HG03520 (cell line): ENCODE data around the gene TSHR.
"Not testable (repeated sequence)": the region's sequence is repeated elsewhere in the genome, so short reads cannot be mapped to it uniquely, and the experiment has no call there.

Experiments
- ATAC-seq: cut with Tn5 transposase; IDR thresholded peaks from one replicate; pipeline ENCODE4 v1.9.1; 2021; ENCODE audit warnings: mild to moderate bottlenecking, moderate library complexity; ENCODE audit not compliant: unreplicated experiment

TSHR gene

DNA sequence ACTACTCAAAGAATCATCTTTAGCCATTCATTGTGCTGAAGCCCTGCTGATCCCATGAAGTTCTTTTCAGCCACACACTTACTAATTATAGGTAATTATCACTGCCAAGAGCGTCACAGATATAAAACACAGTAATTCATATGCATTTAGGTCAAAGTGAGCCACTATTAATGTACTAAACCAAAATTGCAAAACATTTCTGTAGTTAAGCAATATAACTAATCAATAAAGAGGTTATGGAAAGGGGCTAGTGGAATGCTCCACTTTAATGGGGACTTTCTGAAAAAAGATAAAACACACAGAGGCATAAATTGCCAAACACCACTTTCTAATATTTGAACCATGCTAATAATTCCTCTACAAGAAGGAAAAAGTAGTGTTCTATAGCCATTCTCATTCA is 7.1 kb upstream of the TSHR start:
- no peak for ATAC-seq

DNA sequence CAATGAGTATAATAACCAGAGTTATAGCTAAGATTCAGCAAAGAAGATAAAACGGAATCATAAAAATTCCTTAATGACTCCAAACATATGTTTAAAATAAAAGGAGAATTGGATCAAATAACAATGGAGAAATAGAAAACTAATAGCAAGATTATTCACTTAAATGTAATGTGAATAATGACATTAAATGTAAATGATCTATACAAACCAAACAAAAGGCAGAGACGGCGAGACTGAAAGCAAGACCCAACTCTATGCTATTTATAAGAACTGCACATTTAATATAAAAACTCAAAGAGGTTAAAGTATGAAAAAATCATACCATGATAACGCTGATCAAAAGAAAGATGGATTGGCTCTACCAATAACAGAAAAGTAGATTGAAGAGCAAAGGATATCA is 3.9 kb upstream of the TSHR start:
- no peak for ATAC-seq

DNA sequence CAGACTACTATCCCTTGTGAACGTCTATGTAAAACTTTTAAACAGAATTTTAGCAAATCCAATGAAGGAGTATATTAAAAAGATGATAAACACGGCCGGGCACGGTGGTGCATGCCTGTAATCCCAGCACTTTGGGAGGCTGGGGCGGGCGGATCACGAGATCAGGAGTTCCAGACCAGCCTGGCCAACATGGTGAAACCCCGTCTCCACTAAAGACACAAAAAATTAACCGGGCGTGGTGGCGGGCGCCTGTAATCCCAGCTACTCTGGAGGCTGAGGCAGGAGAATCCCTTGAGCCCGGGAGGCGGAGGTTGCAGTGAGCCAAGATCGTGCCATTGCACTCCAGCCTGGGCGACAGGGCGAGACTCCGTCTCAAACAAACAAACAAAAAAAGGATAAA is 2.2 kb upstream of the TSHR start:
- not testable (repeated sequence) for ATAC-seq

DNA sequence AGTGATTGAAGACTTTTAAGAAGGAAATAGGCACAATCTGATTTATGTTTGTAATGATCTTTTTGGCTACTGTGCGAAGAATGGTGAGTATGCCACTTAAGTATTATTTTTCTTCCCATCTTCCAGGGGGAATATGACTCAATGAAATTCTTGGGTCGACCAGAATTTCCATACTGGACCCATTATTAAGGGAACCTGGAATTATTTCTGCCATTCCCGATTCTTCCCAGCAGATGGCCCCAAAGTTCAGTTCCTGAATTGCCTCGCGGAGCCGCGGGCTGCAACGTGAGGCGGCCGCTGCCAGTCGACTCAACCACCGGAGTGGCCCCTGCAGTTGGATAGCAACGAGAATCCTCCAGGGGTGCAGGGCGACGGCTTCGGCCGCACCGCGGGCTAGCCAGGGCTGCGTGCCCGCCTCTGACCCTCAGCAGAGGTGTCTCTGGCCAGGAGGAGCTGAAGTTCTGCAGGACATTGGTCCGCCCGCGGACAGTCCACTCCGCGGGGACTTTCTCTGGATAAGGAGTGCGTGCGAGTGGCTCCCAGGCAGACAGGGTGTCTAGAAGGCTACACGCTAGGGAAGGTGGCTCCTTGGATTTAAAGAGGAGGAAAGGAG is 628 bp upstream of the TSHR start:
- peak; percentile 27 for ATAC-seq

DNA sequence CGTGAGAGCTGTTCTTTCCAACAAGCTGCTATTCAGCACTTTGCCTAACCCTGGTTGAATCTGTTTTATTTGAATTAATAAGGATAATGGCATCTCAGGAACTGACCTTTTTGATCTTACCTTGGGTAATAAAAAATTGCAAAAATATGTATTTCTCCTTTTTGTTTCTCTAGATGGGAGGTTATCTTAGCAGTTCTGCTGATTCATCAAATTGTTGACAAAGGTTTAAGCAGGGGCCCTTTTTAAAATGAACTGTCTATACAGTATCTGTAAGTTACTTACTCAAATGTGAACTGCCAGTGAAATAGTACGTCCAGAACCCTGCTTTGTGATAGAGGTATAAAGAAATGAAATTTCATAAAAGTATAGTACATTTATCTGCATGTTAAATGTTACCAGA is 681 bp downstream of the TSHR start:
- no peak for ATAC-seq

DNA sequence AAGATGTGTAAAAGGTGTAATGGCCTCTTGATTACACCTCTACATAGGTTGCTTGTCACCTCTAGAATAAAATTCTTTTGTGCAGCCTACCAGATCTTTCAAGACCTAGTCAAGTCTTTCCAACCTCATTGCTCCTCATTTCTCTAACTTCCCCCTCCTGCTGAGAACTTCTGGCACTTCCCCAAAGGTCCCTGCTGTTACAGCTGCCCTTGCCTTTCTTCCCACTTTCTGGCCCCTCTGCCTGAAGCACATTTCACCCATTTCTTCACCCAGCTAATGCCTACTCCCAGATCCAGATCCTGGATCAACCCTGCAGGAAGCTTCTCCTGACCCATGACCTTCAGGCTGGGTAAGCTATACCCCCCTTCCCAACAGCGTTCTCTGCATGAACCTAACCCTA is 1.5 kb downstream of the TSHR start:
- no peak for ATAC-seq

DNA sequence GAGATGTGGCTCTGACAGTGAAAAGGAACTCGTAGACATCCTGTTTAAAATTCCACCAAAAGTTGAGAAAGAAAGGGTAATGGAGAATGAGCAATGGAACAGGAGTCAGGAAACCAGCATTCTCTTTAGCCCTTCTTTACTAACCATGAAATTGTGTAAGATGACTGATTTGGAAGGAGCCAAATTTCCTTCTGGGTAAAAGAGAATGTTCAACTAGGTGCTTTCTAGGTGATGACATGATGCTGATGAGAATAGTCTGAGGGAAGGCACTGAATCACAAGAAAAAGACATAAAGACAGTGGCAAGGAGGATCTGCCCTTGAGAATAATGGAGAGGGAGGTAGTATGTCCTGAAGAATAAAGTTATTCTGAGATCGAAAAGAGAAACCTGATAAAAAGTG is 2.2 kb downstream of the TSHR start:
- no peak for ATAC-seq

DNA sequence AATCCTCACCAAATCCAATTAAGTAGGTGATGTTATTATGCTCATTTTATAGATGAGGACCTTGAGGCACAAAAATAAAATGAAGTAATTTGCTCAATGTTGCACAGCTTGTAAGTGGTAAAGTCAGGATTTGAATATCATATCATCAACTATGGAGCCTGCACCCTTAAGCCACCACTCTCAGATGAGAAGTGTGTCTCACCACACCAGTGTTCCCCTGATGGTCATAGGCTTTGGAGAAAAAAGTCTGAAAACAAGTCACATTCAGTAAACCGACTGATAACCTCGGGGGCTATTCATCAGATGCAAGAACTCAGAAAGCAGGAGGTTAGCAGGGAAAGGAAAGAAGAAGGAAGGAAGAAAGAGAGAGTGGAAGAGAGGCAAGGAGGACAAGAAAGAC is 2.8 kb downstream of the TSHR start:
- no peak for ATAC-seq

DNA sequence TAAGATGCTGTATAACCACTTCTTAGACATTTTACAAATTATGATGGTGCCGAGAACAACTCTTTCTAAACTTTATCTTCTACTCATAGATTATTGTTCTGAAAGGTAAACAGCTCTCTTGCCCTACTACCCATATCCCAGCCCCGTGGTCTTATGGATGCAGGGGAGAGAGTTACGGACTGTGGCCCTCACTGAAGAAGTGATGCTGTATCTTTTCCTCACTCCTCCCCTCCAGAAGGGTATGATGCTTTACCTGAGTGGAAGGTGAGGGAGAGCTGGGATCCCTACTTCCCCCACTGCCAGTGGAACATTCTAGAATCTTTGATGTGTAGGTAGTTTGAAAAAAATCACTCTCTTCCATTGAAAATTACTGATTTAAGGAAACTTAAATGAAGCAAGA is 3.5 kb downstream of the TSHR start:
- no peak for ATAC-seq

DNA sequence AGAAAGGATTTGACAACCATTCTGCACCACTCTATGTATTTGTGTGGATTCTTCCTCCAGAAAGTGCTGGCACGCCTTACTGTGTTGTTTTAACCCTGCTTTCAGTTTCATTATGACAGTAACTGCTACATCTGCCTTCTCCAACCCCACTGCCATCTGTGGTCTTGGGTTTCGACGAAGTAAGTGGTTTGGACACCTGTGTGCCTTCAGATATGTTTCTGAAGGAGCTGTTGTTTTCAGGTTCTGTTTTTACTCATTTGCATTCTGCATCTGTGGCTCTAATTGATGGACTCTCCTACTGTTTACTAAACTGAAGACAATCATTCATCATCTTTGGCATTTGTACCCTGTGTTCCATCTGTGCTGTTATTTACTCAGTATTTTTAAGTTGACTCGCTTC is 4.1 kb downstream of the TSHR start:
- ATAC-seq, result peak; percentile 97

DNA sequence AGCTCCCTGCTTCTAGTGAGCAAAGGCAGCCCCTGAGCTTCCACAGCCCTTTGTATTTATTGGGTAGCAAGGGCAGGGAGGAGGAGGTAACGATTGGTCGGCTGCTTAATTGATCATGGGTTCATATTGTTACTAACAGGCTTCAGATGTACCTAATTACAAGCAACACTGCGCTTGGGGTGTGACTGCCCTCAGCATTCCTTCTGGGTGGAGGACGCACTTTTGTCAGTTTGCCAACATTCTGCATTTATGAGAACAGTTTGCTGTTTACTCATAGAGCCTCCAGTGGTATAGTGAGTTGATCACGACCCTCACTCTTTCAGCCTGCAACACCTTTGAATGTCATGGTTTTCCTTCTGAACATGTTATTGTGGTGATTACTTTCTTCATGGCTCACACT is 9.6 kb downstream of the TSHR start:
- ATAC-seq, result no peak

DNA sequence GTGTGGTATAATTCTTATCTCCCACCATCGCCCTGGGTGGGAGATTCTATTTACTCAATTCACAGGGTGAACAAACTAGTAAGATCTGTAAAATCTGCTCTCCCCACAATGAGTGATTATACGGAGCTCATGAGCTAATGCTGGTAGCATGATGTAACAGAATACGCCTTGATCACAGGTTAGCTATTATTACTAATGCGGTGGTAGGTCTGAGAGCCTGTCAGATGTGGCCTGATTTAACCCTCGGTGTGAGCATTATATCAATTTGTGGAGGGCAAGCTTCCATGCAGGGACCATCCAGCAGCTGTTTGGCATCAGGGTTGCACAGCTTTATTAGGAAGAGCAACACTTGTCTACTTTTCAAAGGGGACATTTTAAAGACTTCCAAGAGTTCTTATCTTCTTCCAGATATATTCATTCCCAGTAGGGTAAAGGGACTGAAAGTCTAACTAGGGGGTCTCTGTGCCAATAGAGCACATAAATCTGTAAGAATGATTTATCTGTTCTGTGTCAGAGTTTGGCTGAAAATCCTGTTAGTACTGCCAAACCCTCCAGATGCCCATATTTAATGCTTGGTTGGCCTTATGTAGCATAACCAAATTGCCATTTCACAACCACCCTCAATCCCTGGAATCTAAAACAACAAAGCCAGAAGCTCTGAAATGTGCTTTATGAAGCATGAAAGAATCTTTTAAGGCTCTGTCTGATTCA is 18.7 kb downstream of the TSHR start:
- ATAC-seq, result no peak

DNA sequence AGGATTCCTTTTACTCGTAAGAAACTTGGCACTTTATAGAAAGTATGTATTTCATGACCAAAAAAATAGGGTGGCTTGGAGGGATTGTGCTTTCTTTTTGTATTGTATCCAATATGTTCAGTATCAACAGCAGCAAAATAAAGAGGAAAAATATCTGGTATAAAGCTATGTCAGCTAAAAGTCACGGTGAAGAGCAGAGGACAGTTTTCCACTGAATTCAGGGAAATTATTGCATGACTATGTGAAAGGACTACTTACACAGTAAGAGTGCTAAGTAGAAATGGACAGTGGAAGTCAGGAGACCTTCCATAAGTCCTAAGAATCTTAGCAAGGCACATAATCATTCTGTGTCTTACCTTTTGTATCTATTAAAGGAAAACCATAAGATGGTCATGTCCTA is 19.3 kb downstream of the TSHR start:
- no peak for ATAC-seq

DNA sequence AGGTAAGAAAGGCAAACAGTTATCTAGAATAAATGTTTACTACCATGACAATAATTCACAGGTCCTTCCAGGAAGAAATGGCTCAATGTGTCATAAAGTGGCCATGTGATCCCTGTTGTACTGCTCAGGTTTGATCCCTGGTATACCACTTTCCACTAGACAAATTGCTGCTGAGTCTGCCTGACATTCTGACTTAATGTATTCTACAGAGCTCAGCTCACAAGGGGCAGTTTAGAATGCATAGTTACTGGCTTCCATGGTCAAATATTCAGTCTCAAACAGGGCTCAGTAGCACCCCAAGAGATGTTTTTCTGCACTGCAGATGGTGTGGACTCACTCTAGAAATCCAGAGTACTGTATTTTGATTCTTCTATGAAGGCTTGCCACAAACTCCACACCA is 21.8 kb downstream of the TSHR start:
- no peak for ATAC-seq

DNA sequence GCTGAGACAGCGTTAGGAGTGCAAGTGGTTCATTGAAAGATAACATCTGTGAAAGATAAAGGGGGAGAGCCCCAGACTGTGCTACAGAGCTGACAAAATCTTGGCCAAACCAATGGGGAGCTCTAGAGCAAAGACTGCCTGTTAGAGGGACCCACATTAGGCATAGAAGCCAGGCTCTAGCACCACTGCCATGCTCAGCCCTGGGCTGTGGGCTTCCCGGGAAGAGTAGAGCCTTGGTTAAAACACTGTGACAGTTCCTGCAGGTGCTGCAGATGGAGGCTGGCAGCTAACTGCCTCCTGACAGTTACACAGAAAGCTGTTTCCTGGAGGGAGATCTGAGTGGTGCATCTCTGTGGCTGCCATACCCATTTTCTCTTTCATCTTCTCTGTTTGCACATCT is 23.0 kb downstream of the TSHR start:
- no peak for ATAC-seq

DNA sequence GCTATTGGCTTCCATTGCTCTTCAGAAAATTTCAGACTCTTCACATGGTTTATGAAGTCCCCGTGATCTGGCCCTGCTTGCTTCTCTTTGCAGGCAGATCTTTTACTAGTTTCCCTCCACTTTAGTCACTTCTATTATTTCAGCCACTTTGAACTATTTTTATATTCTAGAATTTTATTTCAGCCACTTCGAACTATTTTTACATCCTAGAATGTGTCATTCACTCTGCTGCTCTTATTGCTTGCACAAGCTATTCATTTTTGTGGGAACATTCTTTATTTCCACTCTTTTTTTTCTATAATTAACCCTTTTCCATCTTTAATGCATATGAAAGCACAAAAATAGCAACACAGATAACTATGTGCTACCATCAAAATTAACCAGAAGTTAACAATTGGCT is 24.5 kb downstream of the TSHR start:
- no peak for ATAC-seq

DNA sequence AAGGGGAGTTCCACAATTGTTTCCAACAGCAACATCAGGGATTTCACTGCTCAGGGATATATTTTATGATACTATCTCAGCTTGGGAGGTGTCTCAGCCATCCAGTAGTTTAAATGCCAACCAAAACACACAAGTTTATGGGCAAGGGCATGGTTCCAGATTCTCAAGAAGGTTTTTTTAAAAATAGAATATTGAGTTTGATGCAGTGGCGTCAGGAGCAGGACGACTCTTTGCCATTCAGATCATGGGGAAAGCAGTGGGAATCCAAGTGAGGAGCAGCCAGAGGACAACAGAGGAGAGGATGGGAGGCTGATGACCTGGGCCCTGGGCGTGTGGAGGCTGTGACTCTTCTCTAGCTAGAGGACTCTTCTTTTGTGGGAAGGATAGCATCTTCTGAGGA is 25.7 kb downstream of the TSHR start:
- ATAC-seq, result no peak

DNA sequence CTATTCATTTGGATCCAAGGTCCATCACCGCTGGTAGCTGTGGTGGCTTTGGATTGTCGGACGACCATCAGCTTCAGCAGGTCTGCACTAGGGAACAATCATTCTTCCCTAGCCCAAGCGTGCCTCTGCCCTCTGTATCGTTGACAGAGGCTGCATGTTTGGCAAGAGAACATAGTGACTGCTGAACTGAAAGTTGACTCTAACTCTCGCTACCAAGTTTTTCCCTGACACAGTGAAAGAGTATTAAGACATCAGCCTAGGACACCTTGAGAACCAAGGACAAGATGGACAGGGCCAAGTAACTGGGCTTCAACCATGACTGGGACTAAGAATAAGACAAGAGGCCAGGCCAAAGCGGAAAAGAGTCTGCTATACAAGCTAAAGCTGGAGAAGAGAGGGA is 26.3 kb downstream of the TSHR start:
- no peak for ATAC-seq

DNA sequence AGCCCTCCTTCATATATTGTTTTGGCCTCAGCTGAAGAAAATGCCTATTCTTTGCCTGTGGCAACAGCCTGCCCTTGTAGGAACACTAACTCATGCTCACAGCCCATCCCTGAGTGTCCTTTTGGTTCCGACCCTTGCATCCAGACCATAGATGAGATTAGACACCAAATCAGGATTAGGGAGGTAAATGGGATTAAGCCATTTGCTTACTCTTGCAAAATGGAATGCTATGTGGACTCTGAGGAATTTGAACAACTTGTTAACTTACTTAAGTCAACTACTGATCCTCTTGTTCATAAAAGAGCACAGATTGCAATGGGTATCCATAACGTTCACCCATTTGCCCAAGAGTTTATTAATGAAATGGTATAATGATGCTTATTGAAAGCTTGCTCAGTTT is 27.3 kb downstream of the TSHR start:
- no peak for ATAC-seq

DNA sequence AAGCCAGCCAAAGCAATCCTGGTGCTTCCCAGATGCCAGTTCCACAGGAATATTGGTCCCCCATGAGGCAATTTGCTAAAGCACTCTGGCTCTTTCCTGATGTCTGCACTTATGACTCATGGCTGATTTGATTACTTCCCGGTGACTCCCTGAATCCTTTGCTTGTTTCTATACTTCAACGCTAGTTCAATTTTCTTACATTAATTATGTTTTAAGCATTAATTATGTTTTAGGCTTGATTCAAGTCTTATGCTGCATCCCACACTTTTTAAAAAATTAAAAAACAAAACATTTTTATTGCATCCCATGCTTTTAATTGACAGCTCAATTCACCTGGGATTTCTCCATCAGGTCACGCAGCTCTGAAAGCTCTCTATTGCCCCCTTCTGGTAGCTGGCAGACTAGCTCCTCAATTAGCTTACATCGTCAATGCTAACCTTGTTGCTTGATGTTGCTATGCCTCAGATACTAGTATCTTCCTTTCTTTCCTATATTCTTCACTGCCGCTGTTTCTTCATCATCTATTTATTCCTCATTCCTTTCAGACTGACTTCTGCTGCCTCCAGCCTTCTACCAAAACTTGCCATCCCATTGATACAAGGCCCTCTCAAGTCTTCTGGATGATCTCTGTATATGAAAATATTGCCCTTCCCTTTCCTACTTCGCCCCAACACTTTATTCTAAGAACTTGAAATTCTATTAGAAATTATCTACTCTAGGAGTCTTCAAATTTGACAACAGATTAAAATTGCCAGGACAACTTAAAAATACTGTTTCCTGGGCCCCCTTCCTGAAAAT is 32.0 kb downstream of the TSHR start:
- peak; percentile 49 for ATAC-seq

DNA sequence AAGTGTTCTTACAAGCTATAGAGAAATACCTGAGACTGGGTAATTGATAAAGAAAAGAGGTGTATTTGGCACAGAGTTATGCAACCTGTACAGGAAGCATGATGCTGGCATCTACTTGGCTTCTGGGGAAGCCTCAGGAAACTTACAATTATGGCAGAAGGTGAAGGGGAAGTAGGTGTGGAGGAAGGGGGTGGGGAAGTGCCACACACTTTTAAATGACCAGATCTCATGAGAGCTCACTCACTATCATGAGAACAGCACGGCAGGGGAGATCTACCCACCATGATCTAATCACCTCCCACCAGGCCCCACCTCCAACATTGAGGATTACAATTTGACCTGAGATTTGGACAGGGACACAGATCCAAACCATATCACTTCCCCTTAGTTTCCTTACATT is 32.8 kb downstream of the TSHR start:
- ATAC-seq, result no peak

DNA sequence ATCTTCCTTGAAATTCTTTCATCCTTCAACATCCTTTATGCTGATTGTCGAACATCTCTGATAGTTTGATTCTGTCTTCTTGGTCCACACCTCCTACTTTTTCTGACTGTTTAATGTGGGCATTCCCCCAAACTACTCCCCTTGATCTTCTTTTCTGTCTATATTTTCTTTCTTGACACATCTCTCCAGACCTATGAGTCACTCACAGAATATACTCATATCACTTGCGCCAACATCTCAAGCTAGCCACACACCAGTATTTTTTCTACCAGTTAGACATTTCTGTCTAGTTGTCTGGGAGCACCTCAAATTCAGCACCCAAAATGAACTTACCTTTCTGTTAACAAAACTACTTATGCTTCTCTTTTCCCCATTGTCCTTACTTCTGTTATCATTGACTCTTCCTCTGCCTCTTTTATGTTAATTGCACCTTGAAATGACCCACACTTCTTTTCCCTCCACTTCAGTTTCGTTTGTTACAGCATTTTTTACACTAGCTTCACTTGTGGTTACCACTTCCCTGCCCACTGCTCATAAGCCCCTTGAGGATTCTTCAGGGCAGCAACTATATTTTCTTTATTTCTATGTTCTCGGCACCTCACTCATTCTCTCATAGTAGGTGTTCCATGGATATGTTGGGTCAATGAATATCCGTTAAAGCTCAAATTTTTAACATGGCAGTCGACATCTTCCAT is 33.5 kb downstream of the TSHR start:
- peak; percentile 75 for ATAC-seq
